ENCODE data around the gene ATP6V0A1.
A peak's percentile ranks its signal among the peaks of the same experiment; 100 is the strongest.
"Not testable (repeated sequence)": the region's sequence is repeated elsewhere in the genome, so short reads cannot be mapped to it uniquely, and the experiment has no call there.

Gene ATP6V0A1

DNA sequence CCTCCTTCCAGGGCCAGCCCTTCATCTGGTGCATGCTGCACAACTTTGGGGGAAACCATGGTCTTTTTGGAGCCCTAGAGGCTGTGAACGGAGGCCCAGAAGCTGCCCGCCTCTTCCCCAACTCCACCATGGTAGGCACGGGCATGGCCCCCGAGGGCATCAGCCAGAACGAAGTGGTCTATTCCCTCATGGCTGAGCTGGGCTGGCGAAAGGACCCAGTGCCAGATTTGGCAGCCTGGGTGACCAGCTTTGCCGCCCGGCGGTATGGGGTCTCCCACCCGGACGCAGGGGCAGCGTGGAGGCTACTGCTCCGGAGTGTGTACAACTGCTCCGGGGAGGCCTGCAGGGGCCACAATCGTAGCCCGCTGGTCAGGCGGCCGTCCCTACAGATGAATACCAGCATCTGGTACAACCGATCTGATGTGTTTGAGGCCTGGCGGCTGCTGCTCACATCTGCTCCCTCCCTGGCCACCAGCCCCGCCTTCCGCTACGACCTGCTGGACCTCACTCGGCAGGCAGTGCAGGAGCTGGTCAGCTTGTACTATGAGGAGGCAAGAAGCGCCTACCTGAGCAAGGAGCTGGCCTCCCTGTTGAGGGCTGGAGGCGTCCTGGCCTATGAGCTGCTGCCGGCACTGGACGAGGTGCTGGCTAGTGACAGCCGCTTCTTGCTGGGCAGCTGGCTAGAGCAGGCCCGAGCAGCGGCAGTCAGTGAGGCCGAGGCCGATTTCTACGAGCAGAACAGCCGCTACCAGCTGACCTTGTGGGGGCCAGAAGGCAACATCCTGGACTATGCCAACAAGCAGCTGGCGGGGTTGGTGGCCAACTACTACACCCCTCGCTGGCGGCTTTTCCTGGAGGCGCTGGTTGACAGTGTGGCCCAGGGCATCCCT, 84.8 kb downstream of the ATP6V0A1 start:
- no peak for DNase-seq

GRCh38 chr17:42544874-42545283, 86.2 kb downstream of the ATP6V0A1 start:
- DNase-seq: no peak

- not testable (repeated sequence) for DNase-seq
Observed at GRCh38 chr17:42545755-42546505, 87.3 kb downstream of the ATP6V0A1 start.

DNA sequence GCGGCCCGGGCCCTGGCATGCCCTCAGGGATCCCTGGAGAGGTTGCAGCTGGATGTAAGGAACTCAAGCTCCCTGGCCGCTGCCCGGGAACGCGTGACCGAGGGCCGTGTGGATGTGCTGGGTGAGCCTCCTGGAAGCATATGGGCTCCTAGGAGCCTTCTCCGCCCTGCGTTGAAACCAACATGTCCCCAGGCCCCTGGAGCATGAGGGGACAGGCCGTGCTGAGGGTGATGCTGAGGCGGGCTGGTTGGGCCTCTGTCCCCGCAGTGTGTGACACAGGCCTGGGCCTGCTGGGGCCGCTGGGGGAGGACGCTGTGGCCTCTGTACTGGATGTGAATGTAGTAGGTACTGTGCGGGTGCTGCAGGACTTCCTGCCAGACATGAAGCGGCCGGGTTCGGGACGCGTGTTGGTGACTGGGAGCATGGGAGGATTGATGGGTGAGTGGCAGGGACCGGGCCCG, 88.4 kb downstream of the ATP6V0A1 start:
- DNase-seq: no peak

DNA sequence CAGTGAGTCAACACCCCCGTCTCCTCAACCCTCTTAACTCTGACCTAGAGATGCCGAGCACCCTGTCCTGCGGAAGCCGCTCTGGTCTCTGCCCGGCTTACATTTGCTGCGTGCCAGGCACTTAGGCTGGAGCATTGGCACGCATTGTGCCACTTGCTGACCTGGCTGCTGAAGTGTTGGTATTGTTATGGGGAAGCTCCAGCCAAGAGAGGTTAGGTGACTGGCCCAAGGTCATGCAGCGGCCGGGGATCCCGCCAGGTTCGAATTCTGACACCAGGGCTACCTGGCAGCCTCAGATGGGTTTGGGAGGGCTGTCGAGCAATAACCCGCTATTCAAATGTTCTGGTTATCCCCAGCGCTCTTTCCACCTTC, 89.0 kb downstream of the ATP6V0A1 start:
- no peak for DNase-seq

DNA sequence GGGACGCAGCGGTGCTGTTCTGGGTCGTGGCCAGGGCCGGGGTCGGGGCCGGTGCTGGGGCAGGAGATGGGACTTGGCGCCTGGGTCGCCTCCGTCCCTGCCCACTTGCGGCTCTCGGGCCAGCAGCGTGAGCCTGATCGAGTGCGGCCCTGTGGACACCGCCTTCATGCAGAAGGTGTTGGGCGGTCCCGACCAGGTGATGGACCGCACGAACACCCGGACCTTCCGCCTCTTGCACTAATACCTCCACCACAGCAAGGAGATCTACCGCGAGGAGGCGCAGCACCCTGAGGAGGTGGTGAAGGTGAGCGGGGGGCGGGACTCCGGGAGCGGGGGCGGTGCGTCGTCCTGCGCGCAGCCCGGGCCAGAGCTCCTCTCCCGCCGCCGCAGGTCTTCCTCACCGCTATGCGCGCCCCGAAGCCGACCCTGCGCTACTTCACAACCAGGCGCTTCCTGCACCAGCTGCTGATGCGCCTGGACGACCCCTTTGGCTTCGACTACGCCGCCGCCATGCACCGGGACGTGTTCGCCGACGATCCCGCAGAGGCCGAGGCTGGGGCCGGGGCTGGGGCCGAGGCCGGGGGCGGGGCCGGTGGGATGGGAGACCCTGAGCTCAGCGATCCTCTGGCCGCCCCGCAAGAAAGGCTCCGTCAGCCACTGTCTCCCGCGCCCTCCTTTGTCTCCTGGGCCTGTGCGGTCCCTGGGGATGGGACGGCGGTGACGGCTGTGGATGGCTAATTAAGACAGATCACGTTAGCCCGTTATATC, 89.6 kb downstream of the ATP6V0A1 start:
- DNase-seq: peak; percentile 29 to 77 (median 54)

DNA sequence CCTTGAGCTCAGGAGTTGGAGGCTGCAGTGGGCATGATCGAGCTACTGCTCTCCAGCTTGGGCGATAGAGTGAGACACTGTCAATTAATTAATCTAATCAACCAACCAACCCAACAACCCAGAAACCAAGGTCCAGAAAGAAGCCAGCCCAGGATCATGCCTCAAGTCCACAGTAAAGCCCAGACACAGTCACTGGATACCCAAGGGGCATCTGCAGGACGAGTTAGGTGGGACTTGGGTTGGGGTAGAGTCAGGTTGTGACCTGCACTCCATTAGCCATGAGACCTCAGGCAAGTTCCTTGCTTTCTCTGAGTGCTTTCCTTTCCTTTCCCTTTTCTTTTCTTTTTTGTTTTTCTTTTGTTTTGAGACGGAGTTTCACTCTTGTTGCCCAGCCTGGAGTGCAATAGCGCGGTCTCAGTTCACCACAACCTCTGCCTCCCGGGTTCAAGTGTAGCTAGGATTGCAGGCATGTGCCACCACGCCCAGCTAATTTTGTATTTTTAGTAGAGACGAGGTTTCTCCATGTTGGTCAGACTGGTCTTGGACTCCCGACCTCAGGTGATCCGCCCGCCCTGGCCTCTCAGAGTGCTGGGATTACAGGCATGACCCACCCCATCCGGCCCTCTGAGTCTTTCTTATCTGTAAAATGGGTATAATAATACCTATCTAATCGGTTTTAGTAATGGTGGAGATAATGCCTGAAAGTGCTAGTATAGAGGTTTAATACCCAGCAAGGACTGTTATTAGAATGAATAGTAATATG, 90.5 kb downstream of the ATP6V0A1 start:
- DNase-seq: no peak

DNA sequence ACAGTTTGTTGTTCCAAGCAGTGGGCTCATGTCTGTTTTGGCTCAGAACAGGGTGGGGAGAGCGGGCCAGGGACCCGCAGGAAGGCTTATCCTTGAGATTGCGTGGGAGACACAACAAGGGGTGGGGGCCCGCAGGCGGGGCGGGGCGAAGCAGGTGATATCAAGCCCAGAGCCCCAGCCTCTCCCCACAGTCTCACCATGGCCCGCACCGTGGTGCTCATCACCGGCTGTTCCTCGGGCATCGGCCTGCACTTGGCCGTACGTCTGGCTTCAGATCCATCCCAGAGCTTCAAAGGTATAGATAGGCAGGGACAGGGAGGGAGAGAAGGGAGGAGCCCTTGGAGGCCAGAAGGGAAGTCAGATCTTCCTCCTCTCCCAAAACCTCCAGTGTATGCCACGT, 94.1 kb downstream of the ATP6V0A1 start, which contains the start of gene HSD17B1:
TSS of gene HSD17B1 (plus strand) at position 188 of the 400 bp plus-strand sequence. CDS start at position 199, 11 bp downstream.
- DNase-seq: not testable (repeated sequence)

GRCh38 chr17:42553161-42553818, 94.6 kb downstream of the ATP6V0A1 start:
- DNase-seq: no peak

- no peak for DNase-seq
Observed at GRCh38 chr17:42553866-42554249, 95.2 kb downstream of the ATP6V0A1 start.

DNA sequence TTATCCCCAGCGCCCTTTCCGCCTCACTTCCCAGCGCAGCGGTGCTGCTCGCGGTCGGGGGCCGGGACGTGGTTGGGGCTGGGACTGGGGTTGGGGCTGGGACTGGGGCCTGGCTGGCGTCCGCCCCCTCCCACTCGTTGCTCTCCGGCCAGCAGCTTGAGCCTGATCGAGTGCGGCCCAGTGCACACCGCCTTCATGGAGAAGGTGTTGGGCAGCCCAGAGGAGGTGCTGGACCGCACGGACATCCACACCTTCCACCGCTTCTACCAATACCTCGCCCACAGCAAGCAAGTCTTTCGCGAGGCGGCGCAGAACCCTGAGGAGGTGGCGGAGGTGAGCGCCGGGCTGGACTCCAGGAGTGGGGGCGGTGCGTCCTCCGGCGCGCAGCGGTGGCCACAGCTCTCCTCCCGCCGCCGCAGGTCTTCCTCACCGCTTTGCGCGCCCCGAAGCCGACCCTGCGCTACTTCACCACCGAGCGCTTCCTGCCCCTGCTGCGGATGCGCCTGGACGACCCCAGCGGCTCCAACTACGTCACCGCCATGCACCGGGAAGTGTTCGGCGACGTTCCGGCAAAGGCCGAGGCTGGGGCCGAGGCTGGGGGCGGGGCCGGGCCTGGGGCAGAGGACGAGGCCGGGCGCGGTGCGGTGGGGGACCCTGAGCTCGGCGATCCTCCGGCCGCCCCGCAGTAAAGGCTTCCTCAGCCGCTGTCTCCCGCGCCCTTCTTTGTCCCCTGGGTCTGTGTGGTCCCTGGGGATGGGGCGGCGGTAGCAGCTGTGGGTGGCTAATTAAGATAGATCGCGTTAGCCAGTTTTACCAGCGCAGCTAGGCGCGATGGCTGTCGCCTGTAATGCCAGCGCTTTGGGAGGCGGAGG, 95.8 kb downstream of the ATP6V0A1 start:
- DNase-seq: peak in 3 of 4 experiments; percentile 21 to 58 (median 42)

GRCh38 chr17:42555122-42555622, 96.5 kb downstream of the ATP6V0A1 start:
- DNase-seq: no peak

DNA sequence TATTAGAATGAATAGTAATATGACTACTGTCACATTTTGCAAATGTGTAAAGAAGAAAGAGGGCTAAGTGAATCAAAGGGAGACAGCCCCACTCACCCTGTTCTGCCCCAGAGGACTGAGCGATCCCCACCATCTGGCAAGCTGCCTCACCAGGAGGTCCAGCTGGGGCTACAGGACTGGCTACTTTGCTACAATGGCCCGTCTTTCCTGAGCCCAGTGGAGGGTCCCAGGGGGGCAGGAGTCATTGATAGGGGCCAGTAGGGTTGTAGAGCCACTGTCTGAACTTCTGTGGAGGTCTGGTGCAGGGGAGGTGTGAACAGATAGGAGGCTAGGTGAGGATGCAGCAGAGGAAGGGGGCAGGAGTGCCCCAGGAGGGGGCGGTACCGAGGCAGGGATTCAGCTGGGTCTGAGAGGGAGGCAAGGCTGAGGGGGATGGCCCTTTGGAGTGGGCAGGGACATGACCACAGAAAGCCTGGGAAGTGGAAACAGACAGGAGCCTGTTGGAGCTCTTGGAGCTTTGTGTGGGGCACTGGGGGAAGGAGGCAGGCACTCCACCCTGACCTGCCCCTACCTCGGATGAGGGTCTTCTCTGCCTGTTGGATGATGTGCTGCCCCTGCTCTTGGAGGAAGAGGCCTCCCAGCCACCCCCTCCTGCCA, 97.4 kb downstream of the ATP6V0A1 start:
- DNase-seq: not testable (repeated sequence)

- DNase-seq: no peak
Observed at GRCh38 chr17:42559075-42559474, 100.4 kb downstream of the ATP6V0A1 start.

- no peak for DNase-seq
Observed at GRCh38 chr17:42560246-42560645, 101.6 kb downstream of the ATP6V0A1 start.

DNA sequence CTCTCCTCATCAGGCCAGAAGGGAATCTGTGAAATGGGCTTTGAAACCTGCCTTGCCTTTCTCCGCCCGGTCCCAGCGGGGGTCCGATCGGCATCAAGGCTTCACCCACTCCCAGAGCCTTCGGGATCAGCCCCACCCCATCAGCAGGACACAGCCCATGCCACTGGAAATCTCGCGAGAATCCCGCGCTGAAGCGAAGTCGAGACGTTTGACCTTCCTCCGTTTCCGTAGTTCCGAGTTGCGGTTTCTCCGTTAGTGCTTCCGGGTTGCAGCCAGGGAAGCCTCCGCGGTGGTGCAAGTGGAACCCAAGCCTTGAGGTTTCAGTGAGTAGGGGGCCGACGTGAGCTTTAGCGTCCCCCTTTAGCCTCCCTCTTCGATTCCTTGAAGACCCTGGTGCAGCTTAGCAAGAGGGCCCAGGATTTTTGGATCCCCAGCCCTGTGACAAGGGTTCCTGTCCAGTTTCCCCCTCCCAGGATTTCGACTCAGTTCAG, 103.3 kb downstream of the ATP6V0A1 start, which contains the start of gene COASY:
TSS of gene COASY (plus strand) at position 252 of the 491 bp plus-strand sequence. CDS start 475 bp downstream, outside the sequence.
- peak; percentile 61 to 81 (median 79) for DNase-seq

DNA sequence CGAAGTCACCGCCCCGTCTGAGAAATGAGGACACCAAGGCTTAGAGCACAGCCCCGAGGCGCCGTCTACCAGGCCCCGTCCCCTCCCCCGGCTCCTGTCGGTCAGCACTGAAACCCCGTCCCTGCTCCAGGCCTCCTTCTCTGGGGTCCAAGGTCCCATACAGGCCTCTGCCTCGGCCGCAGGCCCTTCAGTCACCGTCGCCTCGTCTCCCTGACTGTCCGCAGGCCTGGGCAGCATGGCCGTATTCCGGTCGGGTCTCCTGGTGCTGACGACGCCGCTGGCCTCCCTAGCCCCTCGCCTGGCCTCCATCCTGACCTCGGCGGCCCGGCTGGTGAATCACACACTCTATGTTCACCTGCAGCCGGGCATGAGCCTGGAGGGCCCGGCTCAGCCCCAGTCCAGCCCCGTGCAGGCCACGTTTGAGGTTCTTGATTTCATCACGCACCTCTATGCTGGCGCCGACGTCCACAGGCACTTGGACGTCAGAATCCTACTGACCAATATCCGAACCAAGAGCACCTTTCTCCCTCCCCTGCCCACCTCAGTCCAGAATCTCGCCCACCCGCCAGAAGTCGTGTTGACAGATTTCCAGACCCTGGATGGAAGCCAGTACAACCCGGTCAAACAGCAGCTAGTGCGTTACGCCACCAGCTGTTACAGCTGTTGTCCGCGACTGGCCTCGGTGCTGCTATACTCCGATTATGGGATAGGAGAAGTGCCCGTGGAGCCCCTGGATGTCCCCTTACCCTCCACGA, 103.9 kb downstream of the ATP6V0A1 start:
- no peak for DNase-seq

GRCh38 chr17:42563143-42563509, 104.4 kb downstream of the ATP6V0A1 start:
- no peak for DNase-seq

DNA sequence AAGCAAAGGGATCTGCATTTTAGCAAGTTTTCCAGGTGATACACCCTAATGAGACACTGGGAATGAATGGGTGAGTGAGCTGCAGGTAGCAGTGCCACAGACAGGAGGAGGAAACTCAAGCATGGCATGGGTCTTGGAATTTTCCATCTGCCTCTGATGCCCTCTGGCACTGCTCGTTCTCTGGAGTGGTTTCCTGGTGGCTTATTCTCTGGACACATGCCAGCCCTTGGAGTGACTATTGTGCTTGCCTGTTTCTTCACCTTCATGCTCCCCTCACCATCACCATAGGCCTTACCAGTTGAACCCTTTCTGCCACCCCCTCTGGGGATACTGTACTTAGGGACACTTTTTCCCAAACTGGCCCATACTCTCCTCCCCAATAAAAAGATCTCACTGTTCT, 104.9 kb downstream of the ATP6V0A1 start:
- no peak for DNase-seq

All from activated naive CD4-positive, alpha-beta T cell (primary cell).